ENCODE data around the gene SNX14. TPM values are rescaled to one million over a fixed set of nuclear protein-coding genes. Genes with fewer than 3 reads are reported as not detected.

SNX14 gene
- total RNA-seq, 1 donor from 2014 or later = 63.2 TPM

- Histone ChIP-seq H3K27me3 (no peaks in the 10 kb centered on the region), H3K4me3 (no peak overlapping the region), H3K27ac (peak overlapping the region; percentile 57 to 76), H3K4me1 (peaks cover 0 to 30% of the 10 kb centered on the region in 2 donors), H3K9me3 (no peaks in the 10 kb centered on the region), H3K36me3 (peaks cover 0 to 11% of the 10 kb centered on the region in 2 donors)
- intact Hi-C loops (cut with DNase I) = no loop called here
- no peak for TF ChIP-seq CTCF (IDR thresholded peaks at IDR 0.05)
- DNase-seq (ENCODE audit: low spot score in 2 of 2) = no peak
Measured at GRCh38 chr6:85472744-85473143, 120.9 kb downstream of the SNX14 start.

- Histone ChIP-seq H3K36me3 (no peaks in the 10 kb centered on the region), H3K9me3 (no peaks in the 10 kb centered on the region), H3K4me1 (peaks cover 4 to 40% of the 10 kb centered on the region in 2 donors), H3K4me3 (no peak overlapping the region), H3K27ac (peak overlapping the region; percentile 73 to 77), H3K27me3 (no peaks in the 10 kb centered on the region)
- intact Hi-C loops (cut with DNase I) = no loop called here
- DNase-seq (ENCODE audit: low spot score in 2 of 2) = no peak
- no peak for TF ChIP-seq CTCF (IDR thresholded peaks at IDR 0.05)
Measured at GRCh38 chr6:85470023-85470410, 123.6 kb downstream of the SNX14 start.

DNA sequence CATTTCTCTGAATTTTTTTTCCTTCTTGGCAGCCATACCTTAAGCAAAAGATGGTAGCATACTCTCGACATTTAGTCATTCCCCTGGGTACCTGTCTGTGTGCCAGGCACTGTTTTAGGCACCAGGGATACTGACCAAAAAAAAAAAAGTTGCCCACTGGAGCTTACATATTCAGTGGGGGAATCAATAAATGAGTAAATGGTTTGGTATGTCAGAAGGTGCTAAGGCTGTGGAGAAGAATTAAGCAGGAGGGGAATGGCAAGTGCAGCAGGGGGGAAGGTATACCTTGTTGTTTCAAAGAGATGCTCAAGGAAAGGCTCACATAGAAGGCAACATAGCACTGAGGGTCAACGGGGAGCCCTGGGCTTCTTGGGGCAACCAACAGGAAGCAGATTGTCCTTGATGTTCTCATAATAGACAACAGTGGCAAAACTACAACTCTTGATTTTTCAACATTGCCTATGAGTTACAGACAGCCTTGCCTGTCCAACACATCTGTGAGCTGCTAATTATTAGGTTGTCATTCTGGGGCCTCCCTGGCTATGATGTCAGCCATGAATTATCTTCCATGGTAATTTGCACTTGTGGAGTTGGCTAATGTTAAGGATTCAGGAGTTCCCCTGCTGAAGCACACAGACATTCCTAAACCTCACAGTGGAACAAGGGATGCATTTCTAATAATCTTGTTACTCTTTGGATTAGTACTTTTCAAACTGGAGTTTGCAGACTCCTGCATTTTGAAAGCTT lies 124.2 kb downstream of the SNX14 start:
- Histone ChIP-seq H3K4me3 (no peak overlapping the region), H3K9me3 (no peaks in the 10 kb centered on the region), H3K4me1 (peaks cover 6 to 46% of the 10 kb centered on the region in 2 donors), H3K27me3 (no peaks in the 10 kb centered on the region), H3K27ac (peak overlapping the region; percentile 73 to 77), H3K36me3 (no peaks in the 10 kb centered on the region)
- intact Hi-C loops (cut with DNase I) = loop anchor here (10.0 kb wide), 2 partner anchors 205 to 1045 kb away; no protein-coding TSS in a partner anchor
- TF ChIP-seq CTCF (IDR thresholded peaks at IDR 0.05) = no peak
- no peak for DNase-seq (ENCODE audit: low spot score in 2 of 2)

GRCh38 chr6:85468326-85468725 lies 125.3 kb downstream of the SNX14 start:
- no peak for TF ChIP-seq CTCF (IDR thresholded peaks at IDR 0.05)
- H3K36me3 ChIP-seq = no peaks in the 10 kb centered on the region
- H3K27me3 ChIP-seq = no peaks in the 10 kb centered on the region
- H3K9me3 ChIP-seq = no peaks in the 10 kb centered on the region
- H3K27ac ChIP-seq = peak overlapping the region; percentile 73 to 77
- H3K4me3 ChIP-seq = no peak overlapping the region
- peaks cover 7 to 54% of the 10 kb centered on the region in 2 donors for H3K4me1 ChIP-seq
- intact Hi-C loops (cut with DNase I) = loop anchor here (10.0 kb wide), 2 partner anchors 206 to 1044 kb away; no protein-coding TSS in a partner anchor
- no peak for DNase-seq (ENCODE audit: low spot score in 2 of 2)

GRCh38 chr6:85465762-85466161 lies 127.9 kb downstream of the SNX14 start:
- intact Hi-C loops (cut with DNase I) = loop anchor here (10.0 kb wide), 2 partner anchors 209 to 1041 kb away; no protein-coding TSS in a partner anchor
- no peak for TF ChIP-seq CTCF (IDR thresholded peaks at IDR 0.05)
- H3K4me1 ChIP-seq = peaks cover 11 to 69% of the 10 kb centered on the region in 2 donors

More at GRCh38 chr6:85465762-85466161, 127.9 kb downstream of the SNX14 start:
- DNase-seq (ENCODE audit: low spot score in 2 of 2) = no peak
- no peak overlapping the region for H3K4me3 ChIP-seq
- no peaks in the 10 kb centered on the region for H3K27me3 ChIP-seq
- no peaks in the 10 kb centered on the region for H3K36me3 ChIP-seq
- H3K27ac ChIP-seq = peak overlapping the region; percentile 90 to 93
- H3K9me3 ChIP-seq = no peaks in the 10 kb centered on the region
